ENCODE data around the gene ELMO3. TPM values are rescaled to one million over a fixed set of nuclear protein-coding genes. Genes with fewer than 3 reads are reported as not detected.

Gene ELMO3
- total RNA-seq, 6 experiments from 2014 or later: 1.8 to 8.0 (median 4.6) TPM

DNA sequence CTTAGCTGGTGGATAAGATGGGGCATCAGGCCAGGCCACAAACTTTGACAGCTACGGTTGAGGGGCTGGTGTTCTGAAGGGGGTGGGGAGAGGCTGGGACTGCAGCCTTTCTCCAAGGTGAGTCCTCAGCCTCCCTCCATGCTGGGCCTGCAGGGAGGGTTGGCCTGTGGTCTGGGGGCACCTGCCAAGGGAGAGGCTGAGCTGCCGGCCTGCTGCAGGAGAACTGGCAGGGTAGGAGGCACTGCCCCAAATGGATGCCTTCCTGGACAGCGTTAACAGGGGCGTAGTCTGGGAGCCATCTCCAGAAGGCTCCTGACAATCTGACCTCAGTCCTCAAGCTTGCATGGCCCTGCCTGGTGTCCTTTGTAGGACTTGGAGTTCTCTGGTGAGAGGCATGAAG is 5.1 kb downstream of the ELMO3 start:
- TF ChIP-seq, protein P1, sequence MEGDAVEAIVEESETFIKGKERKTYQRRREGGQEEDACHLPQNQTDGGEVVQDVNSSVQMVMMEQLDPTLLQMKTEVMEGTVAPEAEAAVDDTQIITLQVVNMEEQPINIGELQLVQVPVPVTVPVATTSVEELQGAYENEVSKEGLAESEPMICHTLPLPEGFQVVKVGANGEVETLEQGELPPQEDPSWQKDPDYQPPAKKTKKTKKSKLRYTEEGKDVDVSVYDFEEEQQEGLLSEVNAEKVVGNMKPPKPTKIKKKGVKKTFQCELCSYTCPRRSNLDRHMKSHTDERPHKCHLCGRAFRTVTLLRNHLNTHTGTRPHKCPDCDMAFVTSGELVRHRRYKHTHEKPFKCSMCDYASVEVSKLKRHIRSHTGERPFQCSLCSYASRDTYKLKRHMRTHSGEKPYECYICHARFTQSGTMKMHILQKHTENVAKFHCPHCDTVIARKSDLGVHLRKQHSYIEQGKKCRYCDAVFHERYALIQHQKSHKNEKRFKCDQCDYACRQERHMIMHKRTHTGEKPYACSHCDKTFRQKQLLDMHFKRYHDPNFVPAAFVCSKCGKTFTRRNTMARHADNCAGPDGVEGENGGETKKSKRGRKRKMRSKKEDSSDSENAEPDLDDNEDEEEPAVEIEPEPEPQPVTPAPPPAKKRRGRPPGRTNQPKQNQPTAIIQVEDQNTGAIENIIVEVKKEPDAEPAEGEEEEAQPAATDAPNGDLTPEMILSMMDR (IDR thresholded peaks at IDR 0.05): no peak
- TF ChIP-seq POLR2A (IDR thresholded peaks at IDR 0.05): no peak
- H3K9me3 ChIP-seq: no peaks in the 10 kb centered on the region
- no peak overlapping the region for H3K4me3 ChIP-seq
- H3K27me3 ChIP-seq: no peaks in the 10 kb centered on the region
- H3K4me1 ChIP-seq: peaks cover 0 to 3% (median 0%) of the 10 kb centered on the region in 4 donors
- intact Hi-C loops (cut with DNase I): no loop called here
- no peak overlapping the region for H3K27ac ChIP-seq
- DNase-seq: no peak
- 100% methylated on average over 1 of the region's 4 CpGs for WGBS (ENCODE audit: insufficient coverage, low coverage, low lambda C conversion rate, missing lambda C conversion rate)
- ATAC-seq: no peak
- peaks cover 0 to 6% (median 0%) of the 10 kb centered on the region in 4 donors for H3K36me3 ChIP-seq

DNA sequence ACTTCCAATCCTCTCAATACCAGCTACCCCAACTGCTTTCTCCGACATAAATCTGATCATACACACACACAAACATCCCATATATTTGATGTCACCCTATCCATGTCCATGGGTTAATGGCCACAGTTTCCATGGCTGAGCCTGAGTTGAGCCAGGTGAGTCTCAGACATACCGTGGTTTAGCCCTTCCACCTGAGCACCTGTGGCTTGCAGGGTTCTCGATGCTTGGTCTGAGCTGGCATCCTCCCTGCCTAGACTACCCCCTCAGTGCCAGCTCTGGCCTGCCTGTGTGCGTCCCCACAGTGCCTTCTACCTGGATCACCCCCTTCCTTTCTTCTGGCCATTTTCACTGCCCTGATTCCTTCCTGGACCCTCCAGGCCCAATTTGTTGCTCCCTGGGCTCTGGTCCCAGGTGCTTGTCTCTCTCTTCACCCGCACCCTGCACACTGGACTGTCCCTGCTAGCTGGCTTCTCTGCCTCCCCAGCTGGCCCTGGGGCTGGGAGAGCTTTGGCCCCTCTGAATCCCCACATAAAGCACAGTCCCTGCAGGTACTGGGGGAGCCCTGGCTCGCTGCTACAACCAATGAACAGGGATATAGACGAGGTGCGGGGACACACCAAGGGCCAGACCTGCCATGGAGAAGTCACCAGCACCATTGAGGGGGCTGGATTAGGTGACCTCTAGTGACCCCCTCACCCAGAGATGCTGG is 7.4 kb downstream of the ELMO3 start:
- DNase-seq (no peak), ATAC-seq (no peak)
- intact Hi-C loops (cut with DNase I): no loop called here
- Histone ChIP-seq H3K9me3 (no peaks in the 10 kb centered on the region), H3K4me3 (no peak overlapping the region), H3K36me3 (peaks cover 0 to 6% (median 0%) of the 10 kb centered on the region in 4 donors), H3K27me3 (no peaks in the 10 kb centered on the region), H3K27ac (no peak overlapping the region), H3K4me1 (peaks cover 0 to 14% (median 0%) of the 10 kb centered on the region in 4 donors)
- 89% methylated on average over 3 of the region's 8 CpGs for WGBS (ENCODE audit: insufficient coverage, low coverage, low lambda C conversion rate, missing lambda C conversion rate)
- no peak for TF ChIP-seq POLR2A (IDR thresholded peaks at IDR 0.05)
- TF ChIP-seq, protein P1 (IDR thresholded peaks at IDR 0.05): no peak

GRCh38 chr16:67206838-67207248 is 7.9 kb downstream of the ELMO3 start:
- no peak for DNase-seq
- no peak overlapping the region for H3K4me3 ChIP-seq
- peaks cover 0 to 14% (median 0%) of the 10 kb centered on the region in 4 donors for H3K4me1 ChIP-seq
- intact Hi-C loops (cut with DNase I): no loop called here
- no peak overlapping the region for H3K27ac ChIP-seq
- H3K36me3 ChIP-seq: peaks cover 0 to 6% (median 0%) of the 10 kb centered on the region in 4 donors
- WGBS (ENCODE audit: insufficient coverage, low coverage, low lambda C conversion rate, missing lambda C conversion rate): 100% methylated on average over 1 of the region's 3 CpGs
- TF ChIP-seq, protein P1 (IDR thresholded peaks at IDR 0.05): no peak
- TF ChIP-seq POLR2A (IDR thresholded peaks at IDR 0.05): no peak
- no peak for ATAC-seq
- H3K9me3 ChIP-seq: no peaks in the 10 kb centered on the region
- H3K27me3 ChIP-seq: no peaks in the 10 kb centered on the region

- H3K27ac ChIP-seq: no peak overlapping the region
- no peak for DNase-seq
- H3K9me3 ChIP-seq: no peaks in the 10 kb centered on the region
- no peak for ATAC-seq
- H3K4me3 ChIP-seq: no peak overlapping the region
- no peaks in the 10 kb centered on the region for H3K27me3 ChIP-seq
- intact Hi-C loops (cut with DNase I): no loop called here
- peaks cover 0 to 14% (median 0%) of the 10 kb centered on the region in 4 donors for H3K4me1 ChIP-seq
- TF ChIP-seq, protein P1 (IDR thresholded peaks at IDR 0.05): no peak
- no peak for TF ChIP-seq POLR2A (IDR thresholded peaks at IDR 0.05)
- 80% methylated on average over 1 of the region's 21 CpGs for WGBS (ENCODE audit: insufficient coverage, low coverage, low lambda C conversion rate, missing lambda C conversion rate)
- peaks cover 0 to 3% (median 0%) of the 10 kb centered on the region in 4 donors for H3K36me3 ChIP-seq
Observed at GRCh38 chr16:67207249-67208091, 8.5 kb downstream of the ELMO3 start.
